SW 1271 (cell line): ENCODE measurements around the gene ZNF500.
A peak's percentile ranks its signal among the peaks of the same experiment; 100 is the strongest.

Experiments used
- DNase-seq, 2 experiments: peaks; one replicate each; lab custom pipeline; 2025; lab: John Stamatoyannopoulos, UW

Gene ZNF500

DNA sequence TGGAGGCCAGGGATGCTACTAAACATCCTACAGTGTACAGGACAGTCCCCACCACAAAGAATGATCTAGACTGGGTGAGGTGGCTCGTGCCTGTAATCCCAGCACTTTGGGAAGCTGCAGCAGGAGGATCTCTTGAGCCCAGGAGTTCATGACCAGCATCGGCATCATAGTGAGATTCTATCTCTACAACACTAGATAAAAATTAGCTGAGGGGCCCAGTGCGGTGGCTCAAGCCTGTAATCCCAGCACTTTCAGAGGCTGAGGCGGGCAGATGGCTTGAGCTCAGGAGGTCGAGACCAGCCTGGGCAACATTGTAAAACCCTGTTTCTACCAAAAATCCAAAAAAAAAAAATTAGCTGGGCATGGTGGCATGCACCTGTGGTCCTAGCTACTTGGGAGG is 5.4 kb upstream of the ZNF500 start:
- DNase-seq, result no peak

DNA sequence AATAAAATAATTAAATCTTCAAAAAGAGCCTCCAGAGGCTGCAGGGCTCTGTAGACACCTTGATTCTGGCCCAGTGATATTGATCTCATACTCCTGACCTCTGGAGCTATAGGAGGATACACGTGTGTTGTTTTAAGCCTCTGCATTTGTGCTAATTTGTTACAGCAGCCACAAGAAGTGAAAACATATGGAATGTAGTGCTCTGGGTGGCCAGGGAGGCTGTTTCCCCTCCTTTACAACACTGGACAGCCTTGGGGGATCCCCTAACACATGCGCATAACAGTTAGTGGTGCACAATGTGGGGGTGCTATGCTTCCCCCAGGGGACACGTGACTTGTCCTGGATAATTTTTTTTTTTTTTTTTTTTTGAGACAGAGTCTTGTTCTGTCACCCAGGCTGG is 4.7 kb upstream of the ZNF500 start:
- DNase-seq, result no peak

DNA sequence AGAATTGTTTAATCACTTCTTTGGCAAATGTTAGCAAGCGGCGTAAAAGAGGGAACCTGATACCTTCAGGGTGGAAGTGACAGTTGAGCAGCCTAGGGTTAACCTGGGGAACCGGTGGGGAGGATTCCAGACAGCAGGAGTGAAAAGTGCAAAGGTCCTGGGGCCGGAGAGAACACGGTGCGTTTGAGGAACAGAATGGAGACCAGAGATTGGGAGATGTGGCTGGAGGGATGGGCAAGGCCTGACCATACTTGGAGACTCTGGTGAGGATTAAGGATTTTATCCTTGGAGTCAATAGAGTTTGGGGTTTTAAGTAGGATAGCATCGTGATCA is 2.3 kb upstream of the ZNF500 start:
- DNase-seq, result no peak

DNA sequence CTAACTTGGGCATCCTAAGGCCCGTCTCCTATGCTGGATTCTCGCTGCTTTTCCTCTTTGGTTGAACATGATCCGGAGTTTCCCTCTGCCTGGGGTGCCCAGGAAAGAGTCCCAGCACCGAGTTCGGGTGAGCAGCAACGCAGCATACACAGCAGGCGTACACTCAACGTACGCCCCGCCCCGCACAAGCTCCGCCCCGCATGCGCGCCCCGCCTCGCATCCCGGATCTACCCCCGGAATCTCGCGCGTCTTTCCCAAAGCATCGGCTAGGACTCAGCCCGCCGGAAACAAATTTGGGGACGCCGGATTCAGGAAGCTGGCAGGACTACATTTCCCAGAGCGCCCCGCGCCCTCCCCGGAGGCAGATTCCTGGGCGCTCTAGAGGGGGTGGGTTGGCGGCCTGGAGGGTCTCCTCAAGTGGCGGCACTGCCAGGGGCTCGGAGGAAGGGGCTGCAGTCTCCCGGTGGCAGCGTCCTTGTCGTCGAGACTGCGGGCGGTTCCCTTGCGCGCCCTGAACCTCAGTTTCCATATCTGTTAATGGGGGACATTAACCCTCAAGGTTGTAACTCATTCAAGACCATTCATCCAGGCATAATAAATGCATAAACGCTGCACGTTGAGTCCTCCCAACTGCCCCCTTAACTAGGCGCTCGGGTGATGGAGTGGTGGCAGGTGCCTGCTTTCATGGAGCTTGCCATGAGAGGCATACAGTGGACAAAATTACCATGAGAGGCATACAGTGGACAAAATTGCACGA is 1.8 kb upstream of the ZNF500 start:
- peak; percentile 71 to 86 for DNase-seq

DNA sequence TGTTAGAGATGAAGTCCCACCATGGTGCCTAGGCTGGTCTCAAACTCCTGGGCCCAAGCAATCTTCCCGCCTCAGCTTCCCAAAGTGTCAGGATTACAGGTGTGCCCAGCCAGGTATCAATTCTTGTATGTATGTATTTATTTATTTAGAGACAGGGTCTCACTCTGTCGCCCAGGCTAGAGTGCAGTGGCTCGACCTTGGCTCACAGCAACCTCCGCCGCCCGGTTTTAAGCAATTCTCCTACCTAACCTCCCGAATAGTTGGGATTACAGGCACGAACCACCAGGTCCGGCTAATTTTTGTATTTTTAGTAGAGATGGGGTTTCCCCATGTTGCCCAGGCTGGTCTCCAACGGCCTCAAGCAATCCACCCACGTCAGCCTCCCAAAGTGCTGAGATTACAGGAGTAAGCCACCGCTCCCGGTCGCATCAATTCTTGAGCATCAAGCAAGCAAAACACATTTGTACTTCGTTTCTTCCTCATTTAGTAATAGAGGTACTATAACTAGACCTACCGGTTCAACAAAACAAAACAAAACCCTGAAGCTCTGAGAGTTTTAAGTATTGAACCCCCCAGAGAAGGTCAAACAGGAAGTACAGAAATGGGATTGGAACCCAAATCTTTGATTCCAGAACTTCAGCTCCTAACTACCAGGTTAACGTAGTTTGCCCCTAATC is 1.0 kb upstream of the ZNF500 start:
- no peak for DNase-seq

DNA sequence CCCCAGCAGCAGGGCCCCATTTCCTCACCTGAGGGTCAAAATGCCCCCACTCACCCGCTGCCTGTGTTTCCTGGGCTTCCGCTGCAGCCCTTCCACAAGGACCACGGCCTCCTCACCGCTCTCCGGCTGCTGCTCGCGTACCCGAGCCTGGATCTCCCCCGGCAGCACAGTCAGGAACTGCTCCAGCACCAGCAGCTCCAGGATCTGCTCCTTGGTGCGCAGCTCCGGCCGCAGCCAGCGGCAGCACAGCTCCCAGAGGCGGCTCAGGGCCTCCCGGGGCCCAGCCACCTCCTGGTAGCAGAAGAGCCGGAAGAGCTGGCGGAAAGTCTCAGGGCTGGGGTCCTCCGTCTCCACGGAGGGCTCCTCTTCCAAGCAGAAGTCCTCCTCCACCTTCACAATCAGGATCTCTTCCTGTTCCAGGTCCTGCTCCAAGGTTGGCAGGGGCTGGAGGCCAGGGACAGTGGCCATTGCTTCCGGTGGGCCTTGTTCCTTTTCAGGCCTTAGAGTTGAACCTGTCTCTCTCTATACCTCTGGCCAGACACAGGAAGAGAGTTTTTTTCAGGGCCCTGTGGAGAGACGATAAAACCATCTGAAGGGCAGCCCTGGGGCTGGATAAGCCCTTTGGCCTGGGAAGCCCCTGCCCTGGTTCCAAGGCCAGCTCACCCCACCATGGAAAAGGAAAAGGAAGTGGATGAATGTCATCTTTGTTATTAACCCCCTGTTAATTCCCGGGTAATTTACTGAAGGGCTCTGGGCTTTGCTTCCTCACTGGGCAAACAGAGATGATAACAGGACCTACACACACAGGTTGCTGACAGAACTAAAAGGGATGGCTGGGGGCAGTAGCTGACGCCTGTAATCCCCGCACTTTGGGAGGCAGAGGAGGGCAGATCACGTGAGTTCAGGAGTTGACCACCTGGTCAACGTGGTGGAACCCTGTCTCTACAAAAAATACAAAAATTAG is 1.2 kb downstream of the ZNF500 start:
- DNase-seq, result no peak

DNA sequence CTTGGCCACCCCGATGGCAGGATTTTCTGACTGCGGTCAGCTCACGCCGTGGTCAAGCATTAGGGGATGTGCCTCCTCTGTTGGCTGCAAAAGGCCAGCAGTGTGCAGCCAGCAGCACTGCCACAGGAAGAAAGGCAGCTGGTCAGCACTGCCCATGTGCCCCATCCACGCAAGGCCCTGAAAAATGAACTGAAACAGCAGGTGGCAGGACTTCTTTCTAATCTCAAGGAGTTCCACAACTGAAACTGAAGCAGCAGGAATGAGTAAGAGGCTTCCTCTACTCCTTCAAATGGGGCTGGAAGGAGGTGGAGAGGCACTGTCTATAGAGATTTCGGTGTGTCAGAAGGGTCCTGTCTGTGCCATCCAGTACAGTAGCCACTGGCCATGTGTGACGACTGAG is 3.2 kb downstream of the ZNF500 start:
- DNase-seq, result no peak

DNA sequence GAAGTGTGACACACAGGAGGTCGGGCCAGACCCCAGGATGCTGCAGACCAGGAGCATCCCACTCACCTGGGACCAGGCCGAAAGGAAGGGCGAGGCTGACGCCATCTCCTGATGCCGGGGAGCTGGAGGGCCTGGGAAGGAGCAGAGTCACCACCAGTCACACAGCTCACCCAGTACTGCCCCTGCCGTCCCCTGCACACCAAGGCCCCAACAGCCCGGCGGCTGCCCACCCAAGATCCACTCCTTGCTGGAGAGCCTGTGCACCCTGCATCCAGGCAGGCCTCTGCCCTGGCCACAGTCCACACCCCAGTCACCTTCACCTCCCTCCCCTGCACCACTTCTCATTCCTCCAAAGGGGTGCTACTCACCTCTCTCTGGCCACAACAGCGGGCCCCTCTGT is 4.8 kb downstream of the ZNF500 start:
- no peak for DNase-seq

DNA sequence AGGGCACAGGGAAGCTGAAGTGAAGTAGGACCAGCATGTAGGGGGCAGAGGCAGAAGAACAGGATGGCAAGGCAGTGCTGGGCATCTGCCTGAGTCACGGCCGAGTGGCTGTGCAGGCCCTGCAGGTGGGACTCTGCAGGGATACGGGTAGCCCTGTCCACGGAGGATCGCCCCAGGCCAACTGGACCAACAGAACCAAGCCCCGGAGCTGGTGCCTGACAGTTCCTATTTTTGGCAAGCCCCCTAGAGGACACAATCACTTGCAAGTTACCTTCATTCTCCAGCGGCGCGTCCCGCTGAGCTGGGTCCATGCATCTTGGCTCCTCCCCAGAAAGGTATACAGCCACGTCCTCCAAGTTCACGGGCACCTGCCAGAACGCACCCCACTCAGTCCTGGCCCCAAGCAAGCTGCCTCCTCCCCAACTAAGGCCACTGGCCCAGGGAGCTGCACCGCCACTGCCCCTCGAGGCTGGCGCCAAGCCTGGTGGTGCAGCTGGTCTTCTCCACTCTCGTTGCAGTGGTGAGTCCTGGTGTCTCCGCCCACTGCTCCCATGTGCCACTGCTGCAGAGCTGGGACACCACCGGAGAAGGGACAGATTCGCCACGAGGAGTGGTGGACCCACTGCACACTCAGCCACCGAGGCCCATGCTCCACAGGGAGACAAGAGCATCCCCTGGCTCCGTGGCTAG is 6.6 kb downstream of the ZNF500 start:
- no peak for DNase-seq

DNA sequence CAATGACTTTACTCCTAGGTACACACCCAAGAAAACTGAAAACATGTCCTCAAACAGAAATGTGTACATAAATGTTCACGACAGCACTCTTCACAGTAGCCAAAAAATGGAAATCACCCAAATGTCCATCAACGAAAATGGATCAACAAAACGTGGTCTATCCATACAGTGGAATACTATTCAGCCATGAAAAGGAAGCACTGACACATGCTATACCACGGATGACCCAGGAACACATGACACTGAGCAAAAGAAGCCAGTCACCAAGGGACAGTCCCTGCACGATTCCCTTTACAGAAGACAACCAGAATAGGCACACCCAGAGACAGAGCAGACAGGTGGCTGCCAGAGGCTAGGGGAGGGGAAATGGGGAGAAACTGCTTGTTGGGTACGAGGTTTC is 11.3 kb downstream of the ZNF500 start:
- no peak for DNase-seq

DNA sequence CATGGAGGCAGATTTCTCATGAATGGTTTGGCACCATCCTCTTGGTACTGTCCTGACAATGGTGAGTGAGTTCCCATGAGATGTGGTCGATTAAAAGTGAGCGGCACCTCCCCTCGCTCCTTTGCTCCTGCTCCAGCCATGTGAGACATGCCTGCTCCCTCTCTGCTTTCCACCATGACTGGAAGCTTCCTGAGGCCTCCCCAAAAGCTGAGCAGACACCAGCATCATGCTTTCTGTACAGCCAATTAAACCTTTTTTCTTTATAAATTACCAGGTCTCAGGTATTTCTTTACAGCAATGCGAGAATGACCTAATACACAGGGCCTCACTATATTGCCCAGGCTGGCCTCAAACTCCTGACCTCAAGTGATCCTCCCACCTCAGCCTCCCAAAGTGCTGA is 12.1 kb downstream of the ZNF500 start:
- DNase-seq, result no peak

DNA sequence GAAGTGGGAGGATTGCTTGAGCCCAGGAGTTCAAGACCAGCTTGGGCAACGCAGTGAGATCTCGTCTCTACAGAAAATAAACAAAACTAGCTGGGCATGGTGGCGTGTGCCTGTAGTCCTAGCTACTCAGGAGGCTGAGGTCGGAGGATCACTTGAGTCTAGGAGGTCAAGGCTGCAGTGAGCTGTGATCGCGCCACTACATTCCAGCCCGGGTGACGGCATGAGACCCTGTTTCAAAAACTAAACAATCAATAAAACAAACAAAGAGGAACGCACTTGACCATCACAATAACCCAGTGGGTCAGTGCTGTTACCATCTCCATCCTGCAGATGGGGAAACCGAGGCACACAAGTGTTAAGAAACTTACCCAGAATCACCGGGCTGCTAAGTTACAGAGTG is 13.7 kb downstream of the ZNF500 start:
- DNase-seq, result no peak

DNA sequence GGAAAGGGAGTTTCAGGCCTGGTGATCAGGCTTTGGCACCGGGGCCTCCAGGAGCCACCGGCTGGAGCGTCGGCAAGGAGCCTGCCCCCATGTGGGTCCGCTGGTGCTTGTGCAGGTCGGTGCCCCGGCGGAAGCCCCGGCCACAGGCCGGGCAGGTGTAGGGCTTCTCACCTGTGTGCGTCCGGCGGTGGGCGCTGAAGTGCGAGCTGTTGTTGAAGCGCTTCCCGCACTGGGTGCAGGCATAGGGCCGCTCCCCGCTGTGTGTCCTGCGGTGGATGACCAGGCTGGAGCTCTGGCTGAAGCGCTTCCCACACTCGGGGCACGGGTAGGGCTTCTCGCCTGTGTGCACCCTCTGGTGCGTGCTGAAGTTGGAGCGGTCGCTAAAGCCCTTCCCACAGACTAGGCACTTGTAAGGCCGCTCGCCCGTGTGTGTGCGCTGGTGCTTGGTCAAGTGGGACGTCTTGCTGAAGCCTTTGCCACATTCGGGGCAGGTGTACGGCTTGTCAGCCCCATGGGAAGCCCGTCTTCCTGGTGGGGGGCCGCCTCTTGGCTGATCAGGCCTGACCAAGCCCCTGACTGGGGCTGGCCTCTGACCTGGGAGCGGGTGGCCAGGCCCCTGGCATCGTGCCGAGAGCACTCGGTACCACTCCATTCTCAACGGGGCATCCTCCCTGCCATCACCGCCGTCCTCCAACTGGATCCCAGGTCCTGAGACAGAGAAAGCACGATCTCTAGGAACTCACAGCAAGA is 14.4 kb downstream of the ZNF500 start:
- DNase-seq, result no peak

DNA sequence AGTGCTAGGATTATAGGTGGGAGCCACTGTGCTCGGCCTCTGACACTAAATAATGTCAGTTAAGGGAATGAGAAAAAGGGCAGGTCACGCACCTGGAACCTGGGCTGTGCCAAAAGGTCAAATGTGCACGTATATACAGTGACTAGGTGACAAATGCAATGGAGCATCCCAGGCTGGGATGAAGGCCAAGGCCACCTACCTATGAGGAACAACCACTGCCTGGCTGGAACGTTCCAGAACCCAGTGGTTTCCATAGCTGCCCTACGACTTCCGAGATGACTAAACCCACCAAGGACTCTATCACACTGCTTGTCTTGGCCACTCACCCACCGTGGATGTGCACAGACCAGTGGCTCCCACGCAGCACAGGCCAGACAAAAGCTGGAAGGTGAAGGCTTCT is 16.1 kb downstream of the ZNF500 start:
- no peak for DNase-seq

DNA sequence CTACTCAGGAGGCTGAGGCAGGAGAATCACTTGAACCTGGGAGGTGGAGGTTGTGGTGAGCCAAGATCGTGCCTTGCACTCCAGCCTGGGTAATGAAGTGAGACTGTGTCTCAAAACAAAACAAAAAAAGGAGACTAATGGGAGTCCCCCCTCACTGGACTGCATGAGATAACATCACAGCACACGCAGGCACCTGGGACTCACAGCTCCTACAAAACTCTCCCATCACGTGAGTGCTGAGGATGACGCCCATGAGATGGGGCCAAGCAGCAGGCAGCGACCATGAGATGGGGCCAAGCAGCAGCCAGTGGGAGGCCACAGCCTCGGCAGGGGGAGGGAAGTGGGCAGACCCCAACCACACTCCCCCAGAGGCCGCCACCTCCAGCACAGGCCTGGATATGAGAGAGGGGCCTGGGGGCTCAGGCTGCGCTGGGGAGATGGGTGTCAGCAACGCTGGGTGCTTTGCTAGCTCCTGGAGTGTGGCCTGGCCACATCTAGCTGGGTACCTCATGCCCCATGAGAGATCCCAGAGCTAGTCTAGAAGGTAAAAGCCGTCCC is 17.2 kb downstream of the ZNF500 start:
- no peak for DNase-seq

DNA sequence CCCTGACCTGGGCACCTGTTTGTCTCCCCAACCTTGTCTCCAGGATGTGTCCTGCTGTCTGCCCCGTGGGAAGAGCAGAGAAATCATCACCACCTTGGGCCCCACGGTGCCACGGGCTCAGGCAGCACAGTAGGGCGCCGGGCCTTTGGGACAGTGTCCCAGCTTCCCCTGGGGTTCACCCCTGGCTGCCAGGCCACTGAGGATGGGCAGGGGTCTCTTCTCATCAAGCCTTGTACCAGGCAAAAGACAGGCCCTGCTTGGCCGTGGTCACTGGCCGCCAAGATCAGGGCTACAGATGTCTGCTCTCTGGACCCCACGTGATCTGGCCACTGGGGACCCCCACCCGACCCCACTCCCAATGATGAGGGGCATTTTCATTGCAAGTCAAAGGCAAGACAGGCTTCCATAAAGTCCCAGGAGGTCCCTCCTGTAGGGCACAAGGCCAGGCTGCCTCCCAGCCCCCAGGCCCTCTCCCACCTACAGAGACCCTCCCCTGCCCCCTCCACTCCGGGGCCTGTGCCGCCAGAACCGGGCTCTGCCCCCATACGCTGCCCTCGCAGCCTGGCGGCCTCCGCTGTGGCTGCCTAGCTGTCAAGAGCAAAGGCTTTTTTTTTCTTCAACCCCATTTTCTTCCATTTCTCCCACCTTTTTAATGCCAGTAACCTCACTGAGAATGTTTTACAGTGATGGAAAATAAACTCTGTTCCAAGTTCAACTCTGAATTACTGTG is 18.1 kb downstream of the ZNF500 start:
- no peak for DNase-seq

DNA sequence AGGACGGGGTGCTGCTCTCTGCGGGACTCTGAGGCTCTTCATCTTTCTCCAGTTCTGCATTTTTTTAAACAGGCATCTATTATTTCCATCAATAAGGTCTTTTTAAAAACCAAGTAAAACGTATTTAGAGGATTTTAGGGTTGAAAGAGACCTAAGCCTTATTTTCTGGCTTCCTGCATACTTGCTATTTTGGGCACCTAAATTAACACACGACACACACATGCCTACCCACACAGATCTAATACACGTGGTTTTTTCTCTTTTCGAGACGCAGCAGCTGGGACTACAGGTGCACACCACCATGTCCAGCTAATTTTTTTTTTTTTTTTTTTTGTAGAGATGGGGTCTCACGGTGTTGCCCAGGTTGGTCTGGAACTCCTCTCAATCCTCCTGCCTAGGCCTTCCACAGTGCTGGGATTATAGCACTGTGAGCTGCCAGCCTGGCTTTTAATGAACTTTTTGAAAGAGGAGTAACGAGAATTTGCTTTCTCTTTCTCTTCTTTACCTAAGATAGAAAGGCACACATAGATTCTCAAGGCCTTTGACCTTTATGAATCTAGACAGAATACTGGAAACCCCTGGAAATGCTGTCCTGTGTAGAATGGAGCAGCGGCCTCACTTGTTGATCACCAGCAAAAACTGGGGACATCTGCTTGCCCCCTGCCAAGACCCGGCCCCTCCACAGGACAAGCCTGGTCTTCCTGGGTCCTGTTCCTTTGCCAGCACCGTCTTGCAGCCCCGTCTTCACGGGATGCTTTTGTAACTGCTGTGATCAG is 18.9 kb downstream of the ZNF500 start:
- no peak for DNase-seq

DNA sequence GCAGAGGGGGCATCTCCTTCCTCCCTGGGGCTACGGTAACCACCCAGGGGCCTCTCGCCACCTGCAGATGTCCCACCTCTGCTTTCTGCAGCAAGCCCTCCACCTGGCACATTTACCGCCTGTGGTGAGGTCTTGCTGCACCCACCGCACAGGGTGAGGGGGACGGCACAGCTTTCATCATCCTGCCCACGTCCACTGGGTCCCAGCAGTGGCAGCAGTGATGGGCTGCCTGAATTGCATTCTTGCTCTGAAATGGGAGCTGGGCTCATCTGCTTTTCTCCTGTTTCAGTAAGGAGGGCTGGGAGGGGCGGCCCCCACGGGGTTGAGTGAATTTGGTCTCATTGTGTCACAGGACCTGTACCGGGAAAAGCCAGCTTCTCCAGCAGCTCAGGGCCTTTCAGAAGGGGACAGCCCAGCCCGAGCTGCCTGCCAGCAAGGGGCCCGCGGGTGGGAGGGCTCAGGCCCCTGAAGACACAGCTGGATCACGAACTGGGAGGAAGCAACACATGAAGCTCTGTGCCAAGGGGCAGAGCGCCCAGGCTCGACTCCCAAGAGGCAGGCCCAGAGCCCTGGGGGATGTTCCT is 19.9 kb downstream of the ZNF500 start:
- DNase-seq, result no peak

DNA sequence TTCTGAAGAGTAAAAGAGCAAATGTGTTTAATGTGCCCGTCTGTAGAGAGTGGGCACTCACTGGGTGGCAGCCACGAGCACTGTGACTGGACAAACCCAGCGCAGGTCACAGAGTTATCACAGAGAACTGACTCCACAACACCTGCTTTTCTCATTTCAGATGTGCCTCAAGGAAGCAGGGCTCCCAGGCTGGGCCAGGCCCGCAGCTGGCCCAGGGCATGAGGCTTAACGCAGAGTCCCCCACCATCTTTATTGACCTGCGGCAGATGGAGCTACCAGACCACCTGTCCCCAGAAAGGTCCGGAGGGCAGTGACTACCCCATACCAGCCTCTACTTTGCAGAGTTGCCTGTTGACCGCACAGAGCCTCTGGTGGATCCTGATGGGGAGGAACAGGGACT is 20.7 kb downstream of the ZNF500 start:
- no peak for DNase-seq

DNA sequence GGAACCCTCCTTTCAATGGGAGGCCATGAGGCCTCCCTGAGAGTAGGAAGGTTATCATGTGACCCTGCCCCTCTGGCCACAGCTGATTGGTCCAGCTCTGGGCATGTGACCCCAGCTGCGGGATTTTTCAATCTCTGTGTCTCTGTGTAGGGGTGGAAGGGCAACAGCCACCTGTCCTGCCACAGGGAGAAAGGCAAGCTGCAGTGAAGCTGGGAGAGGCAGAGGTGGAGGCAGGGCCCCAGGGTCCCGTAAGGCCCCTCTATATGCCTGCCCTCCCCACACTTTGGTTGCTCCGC is 21.7 kb downstream of the ZNF500 start:
- no peak for DNase-seq
